HepG2 (cell line): Measurements from ENCODE around the gene CPO.

ENCODE experiments used
- TARDBP ChIP-seq: sonication (generic); formaldehyde crosslinking; IDR thresholded peaks from 2 replicates; pipeline ENCODE4 v1.8.0; 2022; ENCODE audit warnings: mild to moderate bottlenecking, missing genetic modification reagents
- TF ChIP-seq, protein P1 (sequence below): sonication (generic); formaldehyde crosslinking; conservative IDR thresholded peaks from 2 replicates; pipeline ENCODE4 v1.4.0; 2020; ENCODE audit warnings: missing genetic modification reagents

DNA sequence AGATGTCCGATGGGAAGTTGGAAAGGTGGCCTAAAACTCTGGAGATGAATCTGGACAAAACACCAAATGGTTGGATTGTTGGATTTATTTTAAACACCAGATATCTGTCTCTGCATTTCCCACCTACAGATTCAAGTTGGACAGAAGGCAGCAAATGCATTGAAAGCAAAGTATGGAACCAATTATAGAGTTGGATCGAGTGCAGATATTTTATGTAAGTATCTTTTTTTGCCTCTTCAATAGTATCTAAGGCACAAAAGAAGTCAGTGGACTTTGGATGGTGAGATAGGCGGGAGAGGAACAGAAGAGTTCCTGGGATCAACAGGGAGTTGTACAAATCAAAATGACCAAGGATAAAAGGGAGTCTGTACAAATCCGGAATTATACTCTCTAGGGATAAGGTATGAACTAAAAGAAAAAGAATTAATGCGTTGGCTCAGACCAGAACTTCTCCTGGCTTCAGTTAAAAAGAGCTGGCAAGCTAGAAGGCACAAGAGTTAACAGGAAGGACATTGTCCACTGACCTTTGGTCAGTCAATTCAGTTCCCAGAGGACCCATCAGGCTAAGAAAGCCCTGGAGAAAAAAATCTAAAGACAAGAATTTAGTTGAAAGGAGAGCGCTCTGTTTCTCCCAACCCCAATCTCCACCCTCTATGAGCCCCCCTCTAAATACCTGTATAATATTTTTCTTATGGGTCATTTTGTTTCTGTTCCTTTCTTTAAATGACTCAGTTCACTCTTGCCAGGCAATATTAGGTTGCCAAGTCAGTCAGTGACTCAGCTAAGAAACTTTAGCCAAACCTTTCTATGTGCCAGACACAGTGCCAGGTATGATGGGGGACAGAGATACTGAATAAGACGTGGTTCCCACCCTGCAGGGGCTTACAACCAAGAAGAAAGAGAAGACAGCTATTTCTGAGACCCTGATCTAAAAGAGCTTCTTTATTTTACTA lies 29.1 kb downstream of the CPO start:
- TF ChIP-seq TARDBP = no peak
- TF ChIP-seq, protein P1, sequence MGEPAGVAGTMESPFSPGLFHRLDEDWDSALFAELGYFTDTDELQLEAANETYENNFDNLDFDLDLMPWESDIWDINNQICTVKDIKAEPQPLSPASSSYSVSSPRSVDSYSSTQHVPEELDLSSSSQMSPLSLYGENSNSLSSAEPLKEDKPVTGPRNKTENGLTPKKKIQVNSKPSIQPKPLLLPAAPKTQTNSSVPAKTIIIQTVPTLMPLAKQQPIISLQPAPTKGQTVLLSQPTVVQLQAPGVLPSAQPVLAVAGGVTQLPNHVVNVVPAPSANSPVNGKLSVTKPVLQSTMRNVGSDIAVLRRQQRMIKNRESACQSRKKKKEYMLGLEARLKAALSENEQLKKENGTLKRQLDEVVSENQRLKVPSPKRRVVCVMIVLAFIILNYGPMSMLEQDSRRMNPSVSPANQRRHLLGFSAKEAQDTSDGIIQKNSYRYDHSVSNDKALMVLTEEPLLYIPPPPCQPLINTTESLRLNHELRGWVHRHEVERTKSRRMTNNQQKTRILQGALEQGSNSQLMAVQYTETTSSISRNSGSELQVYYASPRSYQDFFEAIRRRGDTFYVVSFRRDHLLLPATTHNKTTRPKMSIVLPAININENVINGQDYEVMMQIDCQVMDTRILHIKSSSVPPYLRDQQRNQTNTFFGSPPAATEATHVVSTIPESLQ = no peak
